Left renal pelvis (tissue), 4 donors: ENCODE results near the gene UCHL1. TPM values are rescaled to one million over a fixed set of nuclear protein-coding genes. Genes with fewer than 3 reads are reported as not detected.
"Not testable (repeated sequence)": the region's sequence is repeated elsewhere in the genome, so short reads cannot be mapped to it uniquely, and the experiment has no call there.

Experiments
- DNase-seq, 4 donors: peaks; one replicate each; pipeline ENCODE4 v3.0.0-alpha.2; 2013; ENCODE audit warnings: low read depth in 4 of 4, low spot score in 3 of 4
- polyA plus RNA-seq, 4 donors: library from polyadenylated mRNA; unstranded; fragments of 120-200 nt; gene quantifications; one replicate each; pipeline ENCODE4 v1.2.1, GENCODE V29; 2013; ENCODE audit not compliant: insufficient read length in 4 of 4

Gene UCHL1
- polyA plus RNA-seq, 4 donors, result 103 to 120 (median 113) TPM

DNA sequence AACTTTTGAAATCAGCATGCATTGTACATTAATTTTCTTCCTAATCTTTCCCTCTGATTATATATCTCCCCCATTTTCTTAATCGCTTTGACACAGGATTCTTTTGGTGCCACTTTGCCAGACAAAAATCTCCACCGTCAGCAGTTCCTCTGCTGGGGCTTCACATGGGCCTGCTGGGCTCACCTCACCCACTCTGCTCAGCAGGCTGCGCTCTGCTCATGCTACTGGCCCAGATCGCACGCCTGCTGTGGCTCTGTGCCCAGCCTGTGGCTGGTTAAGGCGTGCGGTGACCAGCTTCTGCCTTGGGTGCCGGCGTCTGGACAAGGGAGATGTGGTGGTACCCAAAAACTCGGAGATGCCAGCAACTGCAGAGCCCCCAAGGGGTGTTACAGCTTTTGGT is 31.1 kb downstream of the UCHL1 start:
- DNase-seq, result no peak

DNA sequence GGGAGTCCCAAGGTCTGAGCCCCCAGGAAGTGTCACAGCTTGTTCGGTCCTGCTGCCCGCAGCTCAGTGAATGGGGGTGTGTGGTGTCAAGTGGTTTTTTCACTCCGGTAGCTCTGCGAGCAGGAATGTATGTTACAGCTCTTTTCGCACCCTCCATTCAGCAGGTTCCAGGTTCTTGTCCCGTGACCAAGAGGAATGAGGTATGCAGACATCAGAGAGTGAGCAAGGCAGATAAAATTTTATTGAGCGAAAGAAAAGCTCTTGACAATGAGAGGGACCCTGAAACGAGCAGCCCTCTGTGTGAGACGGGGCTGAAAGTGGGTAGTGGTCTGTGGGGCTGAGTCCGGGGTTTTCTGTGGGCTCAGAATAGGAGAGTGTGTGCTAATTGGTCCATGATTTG is 31.5 kb downstream of the UCHL1 start:
- no peak for DNase-seq

DNA sequence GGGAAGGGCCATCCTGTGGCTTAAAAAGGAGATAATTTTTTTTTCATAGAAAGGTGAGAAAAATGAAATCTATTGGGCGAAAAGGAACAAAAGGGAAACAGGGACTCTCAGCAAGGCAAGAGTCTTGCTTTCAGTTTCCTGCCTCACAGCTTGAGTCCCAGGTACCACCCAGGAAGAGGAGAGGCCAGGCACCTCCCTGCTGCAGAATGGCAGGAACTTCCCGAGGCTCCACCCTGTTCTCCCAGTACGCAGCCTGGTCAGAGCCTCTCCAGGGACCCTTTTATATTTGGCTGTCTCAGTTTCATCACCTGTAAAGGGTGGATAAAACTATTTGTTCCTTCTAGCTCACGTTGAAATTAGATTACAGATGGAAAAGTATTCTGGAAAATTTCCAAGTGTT is 33.8 kb downstream of the UCHL1 start:
- no peak for DNase-seq

DNA sequence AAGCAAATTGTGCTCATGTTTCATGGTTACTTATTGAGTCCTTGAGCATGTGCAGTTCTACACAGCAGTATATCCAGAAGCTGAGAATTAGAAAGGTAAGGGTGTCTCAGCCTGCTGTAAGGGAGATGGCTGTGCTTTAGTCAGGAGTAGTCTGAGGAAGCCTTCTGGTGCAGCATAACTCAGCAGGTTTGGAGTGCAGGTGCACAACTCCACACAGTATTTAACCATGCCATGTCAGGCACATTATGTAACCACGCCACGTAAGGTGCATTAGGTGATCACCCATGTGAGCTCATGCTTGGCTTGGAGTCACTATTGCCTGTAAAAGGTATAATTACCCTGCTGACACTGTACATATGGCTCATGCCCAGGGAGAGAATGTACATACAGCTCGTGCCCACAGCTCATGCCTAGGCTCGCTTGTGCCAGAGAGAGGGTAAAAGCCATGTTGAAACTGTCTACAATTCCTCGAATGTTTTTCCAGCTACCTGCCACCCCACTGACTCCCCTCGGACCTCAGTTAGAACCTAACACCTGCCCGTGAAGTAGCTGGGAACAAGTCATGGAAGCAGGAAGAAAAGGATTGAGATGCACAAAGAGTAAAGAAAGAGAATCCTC is 37.8 kb downstream of the UCHL1 start:
- DNase-seq, result no peak

DNA sequence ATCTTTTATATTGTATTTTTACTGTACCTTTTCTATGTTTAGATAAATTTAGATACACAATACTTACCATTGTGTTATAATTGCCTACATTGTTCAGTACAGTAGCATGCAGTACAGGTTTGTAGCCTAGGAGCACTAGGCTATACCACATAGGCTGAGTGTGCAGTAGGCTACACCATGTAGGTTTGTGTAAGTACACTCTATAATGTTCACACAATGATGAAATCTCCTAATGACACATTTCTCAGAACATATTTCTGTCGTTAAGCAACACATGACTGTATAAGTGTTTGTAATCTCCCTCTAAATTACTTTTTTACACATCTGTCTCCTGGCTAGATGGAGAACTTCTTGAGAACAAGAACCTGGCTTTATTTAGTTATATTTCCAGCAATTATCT is 40.3 kb downstream of the UCHL1 start:
- DNase-seq, result no peak

DNA sequence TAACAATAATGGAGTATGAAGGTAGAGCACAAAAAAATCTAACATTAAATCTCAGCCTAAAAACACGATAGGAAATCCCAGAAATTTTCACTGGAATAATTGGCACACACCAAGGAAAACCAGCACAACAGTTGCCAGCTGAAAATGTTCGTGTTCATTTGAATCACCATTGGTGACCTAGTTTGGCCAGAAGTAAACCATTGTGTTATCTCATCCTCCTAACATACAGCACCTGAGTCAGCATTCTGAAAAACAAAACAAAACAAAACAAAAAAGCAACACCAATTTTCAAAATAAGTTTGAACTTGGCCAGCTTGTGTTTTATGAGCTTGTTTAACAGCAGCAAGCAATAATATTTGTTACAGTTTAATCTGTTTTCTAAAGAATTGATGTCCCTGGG is 41.1 kb downstream of the UCHL1 start:
- DNase-seq, result no peak

DNA sequence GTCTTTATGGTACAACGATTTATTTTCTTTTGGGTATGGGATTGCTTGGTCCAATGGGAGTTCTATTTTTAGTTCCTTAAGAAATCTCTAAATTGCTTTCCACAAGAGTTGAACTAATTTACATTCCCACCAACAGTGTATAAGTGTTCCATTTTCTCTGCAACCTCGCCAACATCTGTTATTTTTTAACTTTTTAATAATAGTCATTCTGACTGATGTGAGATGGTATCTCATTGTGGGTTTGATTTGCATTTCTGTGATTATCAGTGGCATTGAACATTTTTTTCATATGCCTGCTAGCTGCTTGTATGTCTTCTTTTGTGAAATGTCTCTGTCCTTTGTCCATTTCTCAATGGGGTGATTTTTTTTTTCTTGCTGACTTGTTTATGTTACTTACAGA is 42.8 kb downstream of the UCHL1 start:
- DNase-seq, result no peak

DNA sequence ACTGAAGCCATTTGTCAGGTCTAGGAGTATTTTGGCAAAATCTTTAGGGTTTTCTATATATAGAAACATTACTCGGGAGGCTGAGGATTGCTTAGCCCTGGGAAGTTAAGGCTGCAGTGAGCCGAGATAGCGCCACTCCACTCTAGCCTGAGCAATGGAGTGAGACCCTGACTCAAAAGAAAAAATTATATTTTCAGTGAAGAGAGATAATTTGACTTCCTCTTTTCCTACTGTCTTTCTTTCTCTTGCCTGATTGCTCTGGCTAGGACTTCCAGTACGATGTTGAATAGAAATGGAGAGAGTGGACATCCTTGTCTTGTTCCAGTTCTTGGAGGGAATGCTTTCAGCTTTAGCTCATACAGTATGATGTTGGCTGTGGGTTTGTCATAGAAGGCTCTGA is 44.4 kb downstream of the UCHL1 start:
- DNase-seq, result no peak

DNA sequence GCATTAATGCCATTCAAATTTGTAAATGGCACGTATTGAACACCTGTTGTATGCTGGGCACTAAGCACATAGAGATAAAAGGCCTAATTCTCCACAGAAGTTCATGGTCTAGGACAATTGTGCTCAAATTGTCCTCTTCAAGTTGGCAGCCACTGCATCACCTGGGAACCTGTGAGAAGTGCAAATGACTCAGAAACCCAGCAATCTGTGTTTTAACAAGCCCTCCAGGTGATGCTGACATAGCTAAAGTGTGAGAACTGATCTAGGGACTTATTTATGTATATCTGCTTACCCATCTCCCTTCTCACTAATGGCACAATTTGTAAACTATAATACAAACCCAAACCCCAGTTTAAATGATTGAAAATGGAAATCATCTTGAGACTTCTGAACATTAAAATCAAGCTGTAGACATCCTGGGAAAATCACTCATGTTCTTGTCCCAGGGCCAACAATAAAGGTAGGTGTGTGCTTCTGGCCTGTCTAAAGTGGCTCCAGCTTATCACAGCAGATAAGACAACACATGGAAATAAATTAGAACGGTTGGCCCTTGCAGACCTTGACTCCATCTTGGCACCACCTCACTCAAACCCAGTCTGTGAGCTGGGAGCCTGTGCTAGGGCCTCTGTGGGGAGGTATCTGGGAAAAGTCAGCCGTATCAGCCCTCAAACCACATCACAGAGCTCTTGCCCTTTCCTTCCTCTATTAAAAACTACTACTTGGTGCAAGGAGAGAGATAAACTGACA is 46.8 kb downstream of the UCHL1 start:
- no peak for DNase-seq

DNA sequence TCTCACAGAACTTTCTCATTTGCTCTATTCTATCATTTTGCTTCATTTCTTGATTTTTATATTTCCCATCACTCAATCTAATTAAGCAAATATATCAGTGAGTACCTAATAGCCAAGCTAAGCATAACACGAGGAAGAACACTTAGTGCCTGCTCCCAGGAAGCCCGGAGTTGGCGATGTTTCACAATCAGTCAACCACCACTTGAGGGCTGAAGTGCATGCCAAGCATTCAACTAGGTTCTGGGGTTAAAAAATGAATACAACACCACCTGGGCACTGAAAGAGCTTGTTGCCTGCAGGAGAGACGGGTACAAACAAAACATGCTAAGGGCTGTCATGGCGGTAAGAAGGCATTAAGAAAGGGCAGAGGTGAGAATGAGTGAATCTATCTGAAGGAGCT is 47.5 kb downstream of the UCHL1 start:
- DNase-seq, result no peak

DNA sequence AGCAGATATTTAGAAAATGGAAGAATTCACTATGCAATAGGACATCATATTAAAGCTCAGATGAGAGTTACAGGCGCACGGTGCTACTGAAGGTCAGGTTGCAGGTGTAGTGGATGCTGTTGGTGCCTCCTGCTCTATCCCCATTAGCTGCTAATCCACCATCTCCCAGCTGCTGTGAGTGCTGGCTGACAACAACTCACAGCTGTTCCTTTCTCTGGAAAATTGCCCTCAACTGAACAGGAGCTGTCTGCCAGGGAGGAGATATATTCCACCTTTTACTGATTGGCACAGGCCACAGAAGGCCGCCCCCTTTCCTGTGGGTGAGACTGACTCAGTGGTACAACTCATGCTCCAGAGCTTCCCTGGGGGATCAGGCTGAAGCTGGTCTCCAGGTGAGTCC is 48.7 kb downstream of the UCHL1 start:
- no peak for DNase-seq

DNA sequence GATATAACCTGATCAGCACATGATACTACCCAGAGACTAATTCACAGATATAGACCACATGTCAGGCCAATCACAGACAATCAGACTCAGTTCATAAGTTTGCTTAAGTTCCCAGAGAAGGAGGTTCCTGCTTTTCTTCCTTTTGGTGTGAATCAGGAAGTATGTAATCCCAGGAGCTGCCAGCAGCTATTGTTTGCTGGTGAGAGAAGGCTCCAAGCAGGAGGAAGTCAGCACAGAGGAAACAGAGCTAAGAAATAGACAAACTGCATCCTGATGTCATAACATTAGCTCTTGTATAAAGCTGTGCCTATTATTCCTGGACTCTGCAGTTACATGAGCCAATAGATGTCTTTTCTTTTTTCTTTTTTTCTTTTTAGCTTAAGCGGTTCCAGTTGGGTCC is 50.9 kb downstream of the UCHL1 start:
- no peak for DNase-seq

DNA sequence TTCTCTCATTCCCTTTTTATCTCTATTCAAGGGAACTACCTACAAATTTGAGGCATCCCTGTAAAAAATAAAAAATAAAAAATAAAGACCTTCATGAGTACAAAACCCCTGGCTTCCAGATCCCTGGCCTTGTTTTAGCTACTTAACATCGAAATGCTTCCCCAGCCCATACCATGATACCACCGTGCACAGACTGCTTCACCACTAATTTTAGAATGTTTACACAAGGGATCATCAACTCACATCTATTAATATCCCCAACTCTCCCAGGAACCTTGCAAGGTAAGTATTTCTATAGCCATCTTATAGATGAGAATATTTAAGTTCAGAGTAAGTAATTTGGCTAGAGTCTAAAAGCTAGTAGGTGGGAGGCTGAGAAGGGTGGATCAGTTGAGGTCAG is 51.7 kb downstream of the UCHL1 start:
- no peak for DNase-seq

DNA sequence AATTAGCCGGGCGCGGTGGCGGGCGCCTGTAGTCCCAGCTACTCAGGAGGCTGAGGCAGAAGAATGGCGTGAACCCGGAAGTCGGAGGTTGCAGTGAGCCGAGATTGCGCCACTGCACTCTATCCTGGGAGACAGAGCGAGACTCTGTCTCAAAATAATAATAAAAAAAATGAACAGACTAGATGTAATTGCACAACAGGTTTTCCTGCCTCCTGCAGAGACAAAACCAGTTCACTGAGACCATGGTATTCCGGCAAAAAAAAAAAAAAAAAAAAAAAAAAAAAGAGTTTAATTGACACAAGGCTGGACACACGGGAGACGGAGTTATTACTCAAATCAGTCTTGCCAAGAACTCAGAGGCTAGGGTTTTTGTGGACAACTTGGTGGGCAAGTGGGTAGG is 58.7 kb downstream of the UCHL1 start:
- not testable (repeated sequence) for DNase-seq

DNA sequence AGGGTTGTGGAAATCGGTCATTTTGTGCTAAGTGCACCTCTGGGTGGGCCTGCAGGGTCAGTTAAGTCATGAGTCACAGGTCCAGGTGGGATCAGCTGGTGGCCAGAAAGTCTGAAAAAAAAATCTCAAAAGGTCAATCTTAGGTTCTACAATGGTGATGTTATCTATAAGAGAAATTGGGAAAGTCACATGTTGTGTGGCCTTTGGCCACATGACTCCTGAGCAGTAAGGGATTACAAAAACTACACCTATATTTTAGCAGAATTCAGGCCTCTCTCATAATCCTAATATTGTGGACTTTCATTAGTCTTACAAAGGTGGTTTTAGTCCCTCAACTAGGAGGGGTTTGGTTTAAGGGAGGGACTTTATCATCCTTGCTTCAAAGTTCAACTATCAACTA is 59.1 kb downstream of the UCHL1 start:
- no peak for DNase-seq

Other genes starting within 250 kb of the UCHL1 start
- gene APBB2, start 42.4 kb upstream of the UCHL1 start, polyA plus RNA-seq, result 100 to 1,000 TPM in 1 of 4 donors, 10 to 100 TPM in 3; 53.4 to 101 (median 54.3) TPM